PC-9 (cell line): ENCODE measurements around the gene PAGR1. TPM values are rescaled to one million over a fixed set of nuclear protein-coding genes. Genes with fewer than 3 reads are reported as not detected.
A peak's percentile ranks its signal among the peaks of the same experiment; 100 is the strongest.

Experiments
- BruUV-seq: library from RNA; stranded (reverse); fragments of 400-500 nt; replicated peaks from 2 replicates; lab custom pipeline; 2021; lab: Mats Ljungman, UMichigan
- CTCF ChIA-PET: fragments of 300-600 bp; sonication (Branson Sonifier 250); formaldehyde crosslinking; loops from one replicate; lab custom pipeline; 2022; ENCODE audit warnings: antibody characterized with exemption; lab: Charles Lee
- POLR2A ChIA-PET: fragments of 300-600 bp; sonication (Branson Sonifier 250); formaldehyde crosslinking; loops from one replicate; lab custom pipeline; 2022; ENCODE audit warnings: antibody characterized with exemption; ENCODE audit not compliant: unreplicated experiment; lab: Charles Lee
- DNase-seq, 2 experiments: peaks; one replicate each; pipeline versions ENCODE4 v3.0.0 to v3.0.0-alpha.2; 2015 to 2022; ENCODE audit warnings: mixed read lengths in 1 of 2
- H2AFZ ChIP-seq: fragments of 200-600 bp; sonication (generic); 2 replicates; pipeline ENCODE4 v1.8.1; 2017; ENCODE audit warnings: antibody characterized with exemption
- H3F3A ChIP-seq: fragments of 200-600 bp; sonication (generic); 2 replicates; pipeline ENCODE4 v1.8.1; 2017; ENCODE audit warnings: antibody characterized with exemption, mild to moderate bottlenecking, low read depth; ENCODE audit not compliant: insufficient read depth
- H3K27ac ChIP-seq: fragments of 200-600 bp; sonication (generic); 2 replicates; pipeline ENCODE4 v1.6.1; 2016; ENCODE audit warnings: mixed run types
- H3K27me3 ChIP-seq: fragments of 200-600 bp; sonication (generic); 2 replicates; pipeline ENCODE4 v1.6.1; 2016; ENCODE audit warnings: low read depth, mixed run types; ENCODE audit not compliant: insufficient read depth
- H3K36me3 ChIP-seq: fragments of 200-600 bp; sonication (generic); 2 replicates; pipeline ENCODE4 v1.6.1; 2016; ENCODE audit warnings: low read depth, mixed run types
- H3K4me1 ChIP-seq: fragments of 200-600 bp; sonication (generic); replicated peaks from 2 replicates; pipeline ENCODE4 v1.6.1; 2016; ENCODE audit warnings: mixed run types; ENCODE audit not compliant: insufficient read depth
- H3K4me2 ChIP-seq: fragments of 200-600 bp; sonication (generic); 2 replicates; pipeline ENCODE4 v1.6.1; 2017; ENCODE audit warnings: mixed run types
- H3K4me3 ChIP-seq: fragments of 200-600 bp; sonication (generic); 2 replicates; pipeline ENCODE4 v1.6.1; 2016; ENCODE audit warnings: mixed run types
- H3K79me2 ChIP-seq: fragments of 200-600 bp; sonication (generic); 2 replicates; pipeline ENCODE4 v1.6.1; 2017; ENCODE audit warnings: low read depth, mixed run types
- H3K9me2 ChIP-seq: fragments of 200-600 bp; sonication (generic); 2 replicates; pipeline ENCODE4 v1.8.1; 2017; ENCODE audit warnings: mild to moderate bottlenecking; ENCODE audit not compliant: insufficient read depth
- H3K9me3 ChIP-seq: fragments of 200-600 bp; sonication (generic); 2 replicates; pipeline ENCODE4 v1.8.1; 2016; ENCODE audit warnings: low read depth; ENCODE audit not compliant: insufficient read depth
- H4K20me1 ChIP-seq: fragments of 200-600 bp; sonication (generic); 2 replicates; pipeline ENCODE4 v1.8.1; 2017; ENCODE audit not compliant: insufficient read depth
- EZH2 ChIP-seq: fragments of 200-600 bp; sonication (generic); IDR thresholded peaks from 2 replicates; pipeline ENCODE4 v1.8.0; 2017; ENCODE audit warnings: antibody characterized with exemption, low read depth
- intact Hi-C: fragments of 100-400 bp; cut with micrococcal nuclease; formaldehyde crosslinking; loops from one replicate; pipeline ENCODE4 v1.10.0; 2022; ENCODE audit not compliant: unreplicated experiment
- total RNA-seq: library from RNA; stranded (reverse); gene quantifications from 2 replicates; pipeline ENCODE4 v1.2.3, GENCODE V29; 2021
- TF ChIP-seq, protein P1 (sequence below): fragments of 200-600 bp; sonication (generic); conservative IDR thresholded peaks from 2 replicates; pipeline ENCODE4 v1.6.1; 2017; ENCODE audit warnings: mixed run types, antibody characterized with exemption, mild to moderate bottlenecking, moderate library complexity

Gene PAGR1
- total RNA-seq, 1 experiment from 2014 or later, result 27.5 TPM

DNA sequence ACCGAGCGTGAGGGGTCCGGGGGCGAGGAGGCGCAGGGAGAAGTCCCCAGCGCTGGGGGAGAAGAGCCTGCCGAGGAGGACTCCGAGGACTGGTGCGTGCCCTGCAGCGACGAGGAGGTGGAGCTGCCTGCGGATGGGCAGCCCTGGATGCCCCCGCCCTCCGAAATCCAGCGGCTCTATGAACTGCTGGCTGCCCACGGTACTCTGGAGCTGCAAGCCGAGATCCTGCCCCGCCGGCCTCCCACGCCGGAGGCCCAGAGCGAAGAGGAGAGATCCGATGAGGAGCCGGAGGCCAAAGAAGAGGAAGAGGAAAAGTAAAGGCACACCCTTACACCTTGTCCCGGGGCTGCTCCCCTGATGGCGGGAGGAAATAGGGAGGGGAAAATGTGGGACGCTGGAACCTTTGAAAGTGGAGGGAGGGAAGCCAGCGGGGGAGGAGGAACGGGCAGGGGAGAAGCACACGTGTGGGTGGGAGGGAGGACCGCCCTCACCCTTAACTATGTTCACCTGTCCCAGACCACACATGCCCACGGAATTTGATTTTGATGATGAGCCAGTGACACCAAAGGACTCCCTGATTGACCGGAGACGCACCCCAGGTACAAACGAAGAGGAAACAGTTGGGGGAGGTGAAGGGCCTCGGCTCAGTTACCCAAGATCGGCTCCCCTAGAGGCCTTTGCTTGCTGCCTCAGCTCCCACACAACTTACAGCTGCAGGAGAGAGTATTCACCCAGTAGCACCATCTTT, 916 bp downstream of the PAGR1 start:
- Histone ChIP-seq H3K4me1 (peaks cover 46% of the 10 kb centered on the region), H3K27ac (0 out of 2 replicates have a peak overlapping the region, but pooled peaks have one; percentile 0), H3K4me2 (peak overlapping the region; percentile 82), H3K9me2 (no peaks in the 10 kb centered on the region), H3F3A (peaks cover 54% of the 10 kb centered on the region; the same call in 1 of the 2 replicates), H3K36me3 (no peaks in the 10 kb centered on the region), H3K4me3 (peak overlapping the region; percentile 83), H3K79me2 (peaks cover 37% of the 10 kb centered on the region), H3K9me3 (no peaks in the 10 kb centered on the region), H2AFZ (peak overlapping the region; percentile 89), H3K27me3 (no peaks in the 10 kb centered on the region), H4K20me1 (no peaks in the 10 kb centered on the region)
- ChIA-PET POLR2A (interaction anchor here (0.6 to 1.3 kb wide), 5 partner anchors 9 to 157 kb away, joined by 4 to 17 read pairs (median 4); partner anchors contain the start of genes KIF22 and TAOK2), CTCF (interaction anchor here (1.2 kb wide), 1 partner anchor 31 kb away, joined by 5 read pairs; no protein-coding TSS in a partner anchor)
- intact Hi-C loops, result loop anchor here (10.0 kb wide), 1 partner anchor 222 kb away; no protein-coding TSS in a partner anchor
- no TSS peak for BruUV-seq
- TF ChIP-seq EZH2, result no peak
- TF ChIP-seq, protein P1, sequence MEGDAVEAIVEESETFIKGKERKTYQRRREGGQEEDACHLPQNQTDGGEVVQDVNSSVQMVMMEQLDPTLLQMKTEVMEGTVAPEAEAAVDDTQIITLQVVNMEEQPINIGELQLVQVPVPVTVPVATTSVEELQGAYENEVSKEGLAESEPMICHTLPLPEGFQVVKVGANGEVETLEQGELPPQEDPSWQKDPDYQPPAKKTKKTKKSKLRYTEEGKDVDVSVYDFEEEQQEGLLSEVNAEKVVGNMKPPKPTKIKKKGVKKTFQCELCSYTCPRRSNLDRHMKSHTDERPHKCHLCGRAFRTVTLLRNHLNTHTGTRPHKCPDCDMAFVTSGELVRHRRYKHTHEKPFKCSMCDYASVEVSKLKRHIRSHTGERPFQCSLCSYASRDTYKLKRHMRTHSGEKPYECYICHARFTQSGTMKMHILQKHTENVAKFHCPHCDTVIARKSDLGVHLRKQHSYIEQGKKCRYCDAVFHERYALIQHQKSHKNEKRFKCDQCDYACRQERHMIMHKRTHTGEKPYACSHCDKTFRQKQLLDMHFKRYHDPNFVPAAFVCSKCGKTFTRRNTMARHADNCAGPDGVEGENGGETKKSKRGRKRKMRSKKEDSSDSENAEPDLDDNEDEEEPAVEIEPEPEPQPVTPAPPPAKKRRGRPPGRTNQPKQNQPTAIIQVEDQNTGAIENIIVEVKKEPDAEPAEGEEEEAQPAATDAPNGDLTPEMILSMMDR, result no peak
- peak; percentile 62 to 86 for DNase-seq

DNA sequence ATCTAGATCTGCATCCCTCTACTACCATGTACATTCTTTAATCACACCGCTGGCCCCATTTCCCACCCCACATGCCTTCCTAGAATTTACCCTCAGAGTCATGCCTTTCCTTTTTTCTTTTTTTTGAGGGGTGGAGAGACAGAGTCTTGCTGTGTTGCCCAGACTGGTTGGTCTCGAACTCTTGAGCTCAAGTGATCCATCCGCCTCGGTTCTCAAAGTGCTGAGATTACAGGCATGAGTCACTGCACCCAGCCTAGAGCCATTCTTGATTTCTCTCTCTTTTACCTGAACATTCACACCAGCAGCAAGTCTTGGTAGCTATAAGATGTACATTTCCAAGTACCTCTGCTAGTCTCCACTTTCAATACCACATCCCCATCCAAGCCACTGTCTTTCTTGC, 2.1 kb downstream of the PAGR1 start:
- Histone ChIP-seq H3F3A (peaks cover 61% of the 10 kb centered on the region; the same call in 1 of the 2 replicates), H3K27me3 (no peaks in the 10 kb centered on the region), H3K36me3 (no peaks in the 10 kb centered on the region), H3K4me3 (no peak overlapping the region), H3K9me2 (no peaks in the 10 kb centered on the region), H3K9me3 (no peaks in the 10 kb centered on the region), H3K79me2 (peaks cover 49% of the 10 kb centered on the region), H4K20me1 (no peaks in the 10 kb centered on the region), H3K27ac (no peak overlapping the region), H2AFZ (no peak overlapping the region), H3K4me1 (peaks cover 49% of the 10 kb centered on the region), H3K4me2 (peak overlapping the region; percentile 82)
- intact Hi-C loops, result loop anchor here (10.0 kb wide), 1 partner anchor 223 kb away; no protein-coding TSS in a partner anchor
- CTCF ChIA-PET, result interaction anchor here (0.6 kb wide), 1 partner anchor 195 kb away, joined by 7 read pairs; no protein-coding TSS in a partner anchor
- POLR2A ChIA-PET, result interaction anchor here (0.7 kb wide), 1 partner anchor 11 kb away, joined by 17 read pairs; no protein-coding TSS in a partner anchor
- no TSS peak for BruUV-seq
- DNase-seq, result no peak
- TF ChIP-seq, protein P1, result no peak
- no peak for TF ChIP-seq EZH2

DNA sequence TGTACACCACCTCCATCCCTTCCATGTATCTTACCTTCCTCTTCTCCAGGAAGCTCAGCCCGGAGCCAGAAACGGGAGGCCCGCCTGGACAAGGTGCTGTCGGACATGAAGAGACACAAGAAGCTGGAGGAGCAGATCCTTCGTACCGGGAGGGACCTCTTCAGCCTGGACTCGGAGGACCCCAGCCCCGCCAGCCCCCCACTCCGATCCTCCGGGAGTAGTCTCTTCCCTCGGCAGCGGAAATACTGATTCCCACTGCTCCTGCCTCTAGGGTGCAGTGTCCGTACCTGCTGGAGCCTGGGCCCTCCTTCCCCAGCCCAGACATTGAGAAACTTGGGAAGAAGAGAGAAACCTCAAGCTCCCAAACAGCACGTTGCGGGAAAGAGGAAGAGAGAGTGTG, 3.6 kb downstream of the PAGR1 start:
- peak overlapping the region; percentile 88 for H3K4me2 ChIP-seq
- no peak for DNase-seq
- H3K27me3 ChIP-seq, result no peaks in the 10 kb centered on the region
- TF ChIP-seq EZH2, result no peak
- TF ChIP-seq, protein P1, result no peak
- ChIA-PET CTCF (interaction anchor here (0.6 to 1.7 kb wide), 5 partner anchors 21 to 464 kb away, joined by 3 to 18 read pairs (median 5); no protein-coding TSS in a partner anchor), POLR2A (interaction anchor here (0.5 to 1.5 kb wide), 6 partner anchors 8 to 731 kb away, joined by 3 to 10 read pairs (median 5); partner anchors contain the start of gene MAZ)
- peaks cover 62% of the 10 kb centered on the region for H3K79me2 ChIP-seq
- no TSS peak for BruUV-seq
- peaks cover 64% of the 10 kb centered on the region; the same call in 1 of the 2 replicates for H3F3A ChIP-seq
- H3K9me2 ChIP-seq, result no peaks in the 10 kb centered on the region
- H3K4me3 ChIP-seq, result no peak overlapping the region
- intact Hi-C loops, result loop anchor here (10.0 kb wide), 1 partner anchor 225 kb away; no protein-coding TSS in a partner anchor
- H3K27ac ChIP-seq, result no peak overlapping the region
- H3K36me3 ChIP-seq, result no peaks in the 10 kb centered on the region
- peaks cover 63% of the 10 kb centered on the region for H3K4me1 ChIP-seq
- H2AFZ ChIP-seq, result no peak overlapping the region
- no peaks in the 10 kb centered on the region for H3K9me3 ChIP-seq
- H4K20me1 ChIP-seq, result no peaks in the 10 kb centered on the region
